Vagina (tissue), 2 donors: ENCODE data around the gene KDM6A. TPM values are rescaled to one million over a fixed set of nuclear protein-coding genes. Genes with fewer than 3 reads are reported as not detected.
A peak's percentile ranks its signal among the peaks of the same experiment; 100 is the strongest.

ENCODE experiments used
- DNase-seq, 2 donors: peaks; one replicate each; pipeline ENCODE4 v3.0.0-alpha.2; 2017; ENCODE audit errors: extremely low spot score in 2 of 2
- H3K27ac ChIP-seq: fragments of 200-600 bp; sonication (generic); one replicate; pipeline ENCODE4 v1.5.1; 2019
- H3K27me3 ChIP-seq: fragments of 200-600 bp; sonication (generic); one replicate; pipeline ENCODE4 v1.5.1; 2019
- H3K36me3 ChIP-seq, 2 donors: fragments of 200-600 bp; sonication (generic); one replicate each; pipeline ENCODE4 v1.5.1; 2017 to 2019
- H3K4me1 ChIP-seq: fragments of 200-600 bp; sonication (generic); one replicate; pipeline ENCODE4 v1.5.1; 2019
- H3K4me3 ChIP-seq, 2 donors: fragments of 200-600 bp; sonication (generic); 1 replicate in 1 of 2; 2 replicates in 1 of 2; pipeline ENCODE4 v1.5.1; 2016 to 2019
- H3K9me3 ChIP-seq: fragments of 200-600 bp; sonication (generic); one replicate; pipeline ENCODE4 v1.5.1; 2019
- CTCF ChIP-seq, 3 experiments: fragments of 450-650 bp in 2 of 3; fragments of 200-600 bp in 1 of 3; sonication (generic) in 1 of 3; IDR thresholded peaks; one replicate each; pipeline ENCODE4 v1.5.1; 2017 to 2019; ENCODE audit warnings: antibody characterized with exemption in 3 of 3, mild to moderate bottlenecking in 2 of 3, moderate library complexity in 2 of 3
- POLR2A ChIP-seq, 2 donors: fragments of 450-650 bp; IDR thresholded peaks; one replicate each; pipeline ENCODE4 v1.6.1; 2017; ENCODE audit warnings: antibody characterized with exemption in 2 of 2, mild to moderate bottlenecking in 2 of 2, moderate library complexity in 2 of 2
- POLR2AphosphoS5 ChIP-seq, 2 donors: sonication (generic); formaldehyde crosslinking; IDR thresholded peaks; one replicate each; pipeline ENCODE4 v1.9.0; 2017; ENCODE audit warnings: antibody characterized with exemption in 2 of 2, mild to moderate bottlenecking in 2 of 2, low read depth in 1 of 2; ENCODE audit not compliant: insufficient read depth in 1 of 2
- intact Hi-C: fragments of 100-400 bp; cut with DNase I; formaldehyde crosslinking; loops from one replicate; pipeline ENCODE4 v1.15.1; 2023
- total RNA-seq: library from RNA; depleted of rRNA; stranded (reverse); fragments of >200 nt; gene quantifications from one replicate; pipeline ENCODE4 v1.2.3, GENCODE V29; 2016

KDM6A gene
- total RNA-seq, 1 donor from 2014 or later, result 44.2 TPM

GRCh38 chrX:44871931-44872820 is 812 bp upstream of the KDM6A start:
- H3K27me3 ChIP-seq, result no peaks in the 10 kb centered on the region
- H3K4me1 ChIP-seq, result peaks cover 35% of the 10 kb centered on the region
- peak overlapping the region; percentile 100 for H3K27ac ChIP-seq
- H3K4me3 ChIP-seq, result peak overlapping the region; percentile 64 to 94
- no peaks in the 10 kb centered on the region for H3K9me3 ChIP-seq
- peak in 1 of 2 donors; percentile 88 for DNase-seq
- intact Hi-C loops, result no loop called here
- no peaks in the 10 kb centered on the region for H3K36me3 ChIP-seq
- TF ChIP-seq CTCF (IDR thresholded peaks at IDR 0.05) (no peak), POLR2A (IDR thresholded peaks at IDR 0.05) (no peak), POLR2AphosphoS5 (IDR thresholded peaks at IDR 0.05; ENCODE audit: insufficient read depth in 1 of 2, low read depth in 1 of 2) (no peak)

GRCh38 chrX:44873415-44874276 is 658 bp downstream of the KDM6A start:
- Histone ChIP-seq H3K27me3 (no peaks in the 10 kb centered on the region), H3K4me1 (peaks cover 50% of the 10 kb centered on the region), H3K9me3 (no peaks in the 10 kb centered on the region), H3K4me3 (peak overlapping the region; percentile 64 to 94), H3K27ac (peak overlapping the region; percentile 100), H3K36me3 (no peaks in the 10 kb centered on the region)
- TF ChIP-seq POLR2AphosphoS5 (IDR thresholded peaks at IDR 0.05; ENCODE audit: insufficient read depth in 1 of 2, low read depth in 1 of 2), result peak in 1 of 2 donors; percentile 51
- peak in 1 of 2 donors; percentile 3 for TF ChIP-seq POLR2A (IDR thresholded peaks at IDR 0.05)
- no peak for TF ChIP-seq CTCF (IDR thresholded peaks at IDR 0.05)
- no peak for DNase-seq
- intact Hi-C loops, result no loop called here

GRCh38 chrX:44874420-44875184 is 1.6 kb downstream of the KDM6A start:
- intact Hi-C loops, result no loop called here
- no peak for DNase-seq
- peak in 1 of 2 donors; percentile 34 for TF ChIP-seq POLR2AphosphoS5 (IDR thresholded peaks at IDR 0.05; ENCODE audit: insufficient read depth in 1 of 2, low read depth in 1 of 2)
- TF ChIP-seq POLR2A (IDR thresholded peaks at IDR 0.05), result no peak
- H3K27ac ChIP-seq, result peak overlapping the region; percentile 100
- H3K4me3 ChIP-seq, result peak overlapping the region; percentile 64 to 94
- H3K27me3 ChIP-seq, result no peaks in the 10 kb centered on the region
- H3K9me3 ChIP-seq, result no peaks in the 10 kb centered on the region
- no peaks in the 10 kb centered on the region for H3K36me3 ChIP-seq
- H3K4me1 ChIP-seq, result peaks cover 57% of the 10 kb centered on the region

GRCh38 chrX:44875185-44875489 is 2.1 kb downstream of the KDM6A start:
- DNase-seq, result no peak

More at GRCh38 chrX:44875185-44875489, 2.1 kb downstream of the KDM6A start:
- Histone ChIP-seq H3K4me3 (peak overlapping the region; percentile 64 to 94), H3K27ac (peak overlapping the region; percentile 100), H3K27me3 (no peaks in the 10 kb centered on the region), H3K9me3 (no peaks in the 10 kb centered on the region), H3K36me3 (no peaks in the 10 kb centered on the region), H3K4me1 (peaks cover 60% of the 10 kb centered on the region)
- intact Hi-C loops, result no loop called here
- TF ChIP-seq POLR2AphosphoS5 (IDR thresholded peaks at IDR 0.05; ENCODE audit: insufficient read depth in 1 of 2, low read depth in 1 of 2) (no peak), CTCF (IDR thresholded peaks at IDR 0.05) (no peak), POLR2A (IDR thresholded peaks at IDR 0.05) (no peak)
